ENCODE measurements around the gene PPP4R2.

Gene PPP4R2

GRCh38 chr3:73021301-73021835, 24.8 kb downstream of the PPP4R2 start:
- H3K79me2 ChIP-seq (ENCODE audit: control insufficient read depth, insufficient read depth, low read length, poor library complexity), result peaks cover 24% of the 10 kb centered on the region
- peaks cover 6 to 8% of the 10 kb centered on the region in 2 experiments for H3K4me1 ChIP-seq (ENCODE audit: control insufficient read depth in 1 of 2, insufficient read depth in 2 of 2, low read length in 2 of 2)
- no peak overlapping the region for H3K9ac ChIP-seq (ENCODE audit: low read length)
- peaks cover 2 to 3% of the 10 kb centered on the region in 2 experiments for H3K36me3 ChIP-seq (ENCODE audit: control insufficient read depth in 1 of 2, insufficient read depth in 2 of 2, low read length in 2 of 2)
- no peak overlapping the region for H3K14ac ChIP-seq (ENCODE audit: low read length)
- no peak overlapping the region for H2BK5ac ChIP-seq (ENCODE audit: low read depth, low read length, poor library complexity)
- no peak overlapping the region for H3K27ac ChIP-seq (ENCODE audit: low read depth, low read length)
- no peak overlapping the region for H2BK120ac ChIP-seq (ENCODE audit: insufficient read depth, low read length, poor library complexity)
- no peak overlapping the region for H4K91ac ChIP-seq (ENCODE audit: low read depth, low read length)
- no peak overlapping the region for H2AK5ac ChIP-seq (ENCODE audit: low read length)
- no peaks in the 10 kb centered on the region for H3K27me3 ChIP-seq (ENCODE audit: insufficient read depth, low read length)
- H3K4ac ChIP-seq (ENCODE audit: low read depth, low read length), result peak overlapping the region; percentile 93
- H2BK12ac ChIP-seq (ENCODE audit: low read length), result no peak overlapping the region
- DNase-seq, result no peak
- H3K18ac ChIP-seq (ENCODE audit: low read length), result no peak overlapping the region
- H3K4me2 ChIP-seq (ENCODE audit: low read length), result no peak overlapping the region
- no peaks in the 10 kb centered on the region for H3K79me1 ChIP-seq (ENCODE audit: low read length)
- H4K8ac ChIP-seq (ENCODE audit: low read depth, low read length), result no peak overlapping the region
- no peak overlapping the region for H3K4me3 ChIP-seq (ENCODE audit: low read depth, low read length)
- no peak overlapping the region for H2AFZ ChIP-seq (ENCODE audit: insufficient read depth, low read length, poor library complexity)
- no peak overlapping the region for H3K23ac ChIP-seq (ENCODE audit: low read length)
- no CpG with 5 or more reads among the region's 4 CpGs for WGBS (ENCODE audit: extremely low coverage, insufficient coverage, insufficient read length)
- H3K9me3 ChIP-seq (ENCODE audit: insufficient read depth, low read depth, low read length), result no peaks in the 10 kb centered on the region
- no peak overlapping the region for H4K12ac ChIP-seq (ENCODE audit: low read depth, low read length)

- no peak overlapping the region for H2AFZ ChIP-seq (ENCODE audit: insufficient read depth, low read length, poor library complexity)
- no peak overlapping the region for H3K4me2 ChIP-seq (ENCODE audit: low read length)
- no peak overlapping the region for H4K8ac ChIP-seq (ENCODE audit: low read depth, low read length)
- H3K27ac ChIP-seq (ENCODE audit: low read depth, low read length), result peak overlapping the region; percentile 14
- H3K14ac ChIP-seq (ENCODE audit: low read length), result no peak overlapping the region
- H3K9me3 ChIP-seq (ENCODE audit: insufficient read depth, low read depth, low read length), result no peaks in the 10 kb centered on the region
- peaks cover 27% of the 10 kb centered on the region for H3K79me2 ChIP-seq (ENCODE audit: control insufficient read depth, insufficient read depth, low read length, poor library complexity)
- H4K12ac ChIP-seq (ENCODE audit: low read depth, low read length), result no peak overlapping the region
- no peak overlapping the region for H3K4me3 ChIP-seq (ENCODE audit: low read depth, low read length)
- H3K23ac ChIP-seq (ENCODE audit: low read length), result no peak overlapping the region
- H3K4ac ChIP-seq (ENCODE audit: low read depth, low read length), result peak overlapping the region; percentile 52
- peaks cover 2 to 4% of the 10 kb centered on the region in 2 experiments for H3K36me3 ChIP-seq (ENCODE audit: control insufficient read depth in 1 of 2, insufficient read depth in 2 of 2, low read length in 2 of 2)
- H4K91ac ChIP-seq (ENCODE audit: low read depth, low read length), result no peak overlapping the region
- H2BK120ac ChIP-seq (ENCODE audit: insufficient read depth, low read length, poor library complexity), result no peak overlapping the region
- H3K18ac ChIP-seq (ENCODE audit: low read length), result no peak overlapping the region
- H3K9ac ChIP-seq (ENCODE audit: low read length), result no peak overlapping the region
- H3K27me3 ChIP-seq (ENCODE audit: insufficient read depth, low read length), result no peaks in the 10 kb centered on the region
- no peak overlapping the region for H2BK5ac ChIP-seq (ENCODE audit: low read depth, low read length, poor library complexity)
- peak; percentile 84 to 98 for DNase-seq
- H3K79me1 ChIP-seq (ENCODE audit: low read length), result peaks cover 2% of the 10 kb centered on the region
- peaks cover 6 to 11% of the 10 kb centered on the region in 2 experiments for H3K4me1 ChIP-seq (ENCODE audit: control insufficient read depth in 1 of 2, insufficient read depth in 2 of 2, low read length in 2 of 2)
- no peak overlapping the region for H2BK12ac ChIP-seq (ENCODE audit: low read length)
- H2AK5ac ChIP-seq (ENCODE audit: low read length), result no peak overlapping the region
These were observed 28.2 kb downstream of the PPP4R2 start for GRCh38 chr3:73024836-73025235.

GRCh38 chr3:73026111-73026759, 29.6 kb downstream of the PPP4R2 start:
- H3K4me1 ChIP-seq (ENCODE audit: control insufficient read depth in 1 of 2, insufficient read depth in 2 of 2, low read length in 2 of 2), result peaks cover 6 to 9% of the 10 kb centered on the region in 2 experiments
- H3K79me2 ChIP-seq (ENCODE audit: control insufficient read depth, insufficient read depth, low read length, poor library complexity), result peaks cover 22% of the 10 kb centered on the region
- no peak overlapping the region for H3K23ac ChIP-seq (ENCODE audit: low read length)
- no peak overlapping the region for H3K27ac ChIP-seq (ENCODE audit: low read depth, low read length)
- no peak overlapping the region for H3K4me3 ChIP-seq (ENCODE audit: low read depth, low read length)
- peaks cover 2 to 4% of the 10 kb centered on the region in 2 experiments for H3K36me3 ChIP-seq (ENCODE audit: control insufficient read depth in 1 of 2, insufficient read depth in 2 of 2, low read length in 2 of 2)
- H2AFZ ChIP-seq (ENCODE audit: insufficient read depth, low read length, poor library complexity), result no peak overlapping the region
- H2BK12ac ChIP-seq (ENCODE audit: low read length), result no peak overlapping the region
- H2AK5ac ChIP-seq (ENCODE audit: low read length), result no peak overlapping the region
- H3K9me3 ChIP-seq (ENCODE audit: insufficient read depth, low read depth, low read length), result no peaks in the 10 kb centered on the region
- H3K27me3 ChIP-seq (ENCODE audit: insufficient read depth, low read length), result no peaks in the 10 kb centered on the region
- no peak for DNase-seq
- H3K4ac ChIP-seq (ENCODE audit: low read depth, low read length), result peak overlapping the region; percentile 82
- H2BK120ac ChIP-seq (ENCODE audit: insufficient read depth, low read length, poor library complexity), result no peak overlapping the region
- no peak overlapping the region for H2BK5ac ChIP-seq (ENCODE audit: low read depth, low read length, poor library complexity)
- peaks cover 2% of the 10 kb centered on the region for H3K79me1 ChIP-seq (ENCODE audit: low read length)
- WGBS (ENCODE audit: extremely low coverage, insufficient coverage, insufficient read length), result no CpG with 5 or more reads among the region's 6 CpGs
- no peak overlapping the region for H4K91ac ChIP-seq (ENCODE audit: low read depth, low read length)
- H4K12ac ChIP-seq (ENCODE audit: low read depth, low read length), result no peak overlapping the region
- H3K4me2 ChIP-seq (ENCODE audit: low read length), result no peak overlapping the region
- no peak overlapping the region for H3K14ac ChIP-seq (ENCODE audit: low read length)
- H3K9ac ChIP-seq (ENCODE audit: low read length), result no peak overlapping the region
- no peak overlapping the region for H3K18ac ChIP-seq (ENCODE audit: low read length)
- no peak overlapping the region for H4K8ac ChIP-seq (ENCODE audit: low read depth, low read length)

GRCh38 chr3:73026760-73027113, 30.1 kb downstream of the PPP4R2 start:
- Histone ChIP-seq H3K23ac (ENCODE audit: low read length) (no peak overlapping the region), H4K91ac (ENCODE audit: low read depth, low read length) (no peak overlapping the region), H3K79me1 (ENCODE audit: low read length) (peaks cover 2% of the 10 kb centered on the region), H3K27ac (ENCODE audit: low read depth, low read length) (no peak overlapping the region), H3K4me3 (ENCODE audit: low read depth, low read length) (no peak overlapping the region), H3K9ac (ENCODE audit: low read length) (no peak overlapping the region), H2AFZ (ENCODE audit: insufficient read depth, low read length, poor library complexity) (no peak overlapping the region), H3K27me3 (ENCODE audit: insufficient read depth, low read length) (no peaks in the 10 kb centered on the region), H3K4me1 (ENCODE audit: control insufficient read depth in 1 of 2, insufficient read depth in 2 of 2, low read length in 2 of 2) (peaks cover 6 to 9% of the 10 kb centered on the region in 2 experiments), H2BK120ac (ENCODE audit: insufficient read depth, low read length, poor library complexity) (no peak overlapping the region), H3K79me2 (ENCODE audit: control insufficient read depth, insufficient read depth, low read length, poor library complexity) (peaks cover 24% of the 10 kb centered on the region), H3K14ac (ENCODE audit: low read length) (no peak overlapping the region), H3K9me3 (ENCODE audit: insufficient read depth, low read depth, low read length) (no peaks in the 10 kb centered on the region), H2AK5ac (ENCODE audit: low read length) (no peak overlapping the region), H3K18ac (ENCODE audit: low read length) (no peak overlapping the region), H4K8ac (ENCODE audit: low read depth, low read length) (no peak overlapping the region), H4K12ac (ENCODE audit: low read depth, low read length) (no peak overlapping the region), H3K4me2 (ENCODE audit: low read length) (no peak overlapping the region), H2BK5ac (ENCODE audit: low read depth, low read length, poor library complexity) (no peak overlapping the region), H2BK12ac (ENCODE audit: low read length) (no peak overlapping the region), H3K36me3 (ENCODE audit: control insufficient read depth in 1 of 2, insufficient read depth in 2 of 2, low read length in 2 of 2) (peaks cover 2 to 4% of the 10 kb centered on the region in 2 experiments), H3K4ac (ENCODE audit: low read depth, low read length) (peak overlapping the region; percentile 82)
- no peak for DNase-seq
- no CpG with 5 or more reads among the region's 2 CpGs for WGBS (ENCODE audit: extremely low coverage, insufficient coverage, insufficient read length)

All from trophoblast cell (in vitro differentiated cells and primary cell).